HG03460 (cell line): ENCODE data around the gene PRKN.
"Not testable (repeated sequence)": the region's sequence is repeated elsewhere in the genome, so short reads cannot be mapped to it uniquely, and the experiment has no call there.

Experiments used
- ATAC-seq: cut with Tn5 transposase; IDR thresholded peaks from one replicate; pipeline ENCODE4 v1.9.1; 2021; ENCODE audit not compliant: unreplicated experiment

The PRKN gene

GRCh38 chr6:161536224-161536630, 1191.3 kb downstream of the PRKN start:
- ATAC-seq, result no peak

- ATAC-seq, result no peak
These were observed 1193.2 kb downstream of the PRKN start for GRCh38 chr6:161534264-161534873.

GRCh38 chr6:161533266-161533665, 1194.3 kb downstream of the PRKN start:
- no peak for ATAC-seq

GRCh38 chr6:161532536-161532935, 1195.0 kb downstream of the PRKN start:
- no peak for ATAC-seq

- no peak for ATAC-seq
These were observed 1200.8 kb downstream of the PRKN start for GRCh38 chr6:161526794-161527193.

GRCh38 chr6:161523362-161523761, 1204.2 kb downstream of the PRKN start:
- ATAC-seq, result no peak

GRCh38 chr6:161522276-161522675, 1205.3 kb downstream of the PRKN start:
- no peak for ATAC-seq

- no peak for ATAC-seq
These were observed 1216.0 kb downstream of the PRKN start for GRCh38 chr6:161511447-161512095.

- ATAC-seq, result no peak
These were observed 1219.2 kb downstream of the PRKN start for GRCh38 chr6:161508341-161508740.

- no peak for ATAC-seq
These were observed 1220.2 kb downstream of the PRKN start for GRCh38 chr6:161507375-161507774.

- ATAC-seq, result no peak
These were observed 1224.0 kb downstream of the PRKN start for GRCh38 chr6:161503570-161503969.

- ATAC-seq, result no peak
These were observed 1228.7 kb downstream of the PRKN start for GRCh38 chr6:161498881-161499280.

- ATAC-seq, result no peak
These were observed 1229.2 kb downstream of the PRKN start for GRCh38 chr6:161498359-161498758.

GRCh38 chr6:161496941-161497340, 1230.6 kb downstream of the PRKN start:
- no peak for ATAC-seq

- not testable (repeated sequence) for ATAC-seq
These were observed 1231.3 kb downstream of the PRKN start for GRCh38 chr6:161496271-161496670.

- no peak for ATAC-seq
These were observed 1233.0 kb downstream of the PRKN start for GRCh38 chr6:161494566-161494965.

- no peak for ATAC-seq
These were observed 1233.9 kb downstream of the PRKN start for GRCh38 chr6:161493576-161494118.

GRCh38 chr6:161489626-161490306, 1237.8 kb downstream of the PRKN start:
- ATAC-seq, result no peak

- ATAC-seq, result no peak
These were observed 1239.9 kb downstream of the PRKN start for GRCh38 chr6:161487694-161488093.

- no peak for ATAC-seq
These were observed 1240.4 kb downstream of the PRKN start for GRCh38 chr6:161487217-161487531.

- ATAC-seq, result no peak
These were observed 1241.0 kb downstream of the PRKN start for GRCh38 chr6:161486361-161487216.
